ENCODE measurements around the gene FOXP1. TPM values are rescaled to one million over a fixed set of nuclear protein-coding genes. Genes with fewer than 3 reads are reported as not detected.

FOXP1 gene
- total RNA-seq, 2 experiments from 2014 or later = 178 TPM

DNA sequence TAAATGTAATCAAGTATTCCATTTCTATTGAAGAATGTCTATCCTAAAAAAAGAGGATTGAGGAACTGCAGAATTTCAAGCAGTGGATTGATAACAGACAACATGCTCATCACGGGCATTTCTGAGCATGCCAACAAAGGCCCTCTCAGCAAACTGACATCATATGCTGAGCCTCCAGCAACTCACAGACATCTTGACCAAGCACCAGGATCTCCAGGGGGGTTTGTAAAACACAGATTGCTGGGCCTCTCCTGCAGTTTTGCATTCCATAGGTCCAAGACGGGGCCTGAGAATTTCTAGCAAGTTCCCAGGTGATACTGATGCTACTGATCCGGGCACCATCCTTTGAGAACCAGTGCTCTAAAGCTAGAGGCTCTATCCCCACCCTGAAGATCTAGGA, 85.0 kb downstream of the FOXP1 start:
- POLR2A ChIA-PET = no interaction called here
- H3K4me1 Mint-ChIP-seq = peaks cover 47% of the 10 kb centered on the region

DNA sequence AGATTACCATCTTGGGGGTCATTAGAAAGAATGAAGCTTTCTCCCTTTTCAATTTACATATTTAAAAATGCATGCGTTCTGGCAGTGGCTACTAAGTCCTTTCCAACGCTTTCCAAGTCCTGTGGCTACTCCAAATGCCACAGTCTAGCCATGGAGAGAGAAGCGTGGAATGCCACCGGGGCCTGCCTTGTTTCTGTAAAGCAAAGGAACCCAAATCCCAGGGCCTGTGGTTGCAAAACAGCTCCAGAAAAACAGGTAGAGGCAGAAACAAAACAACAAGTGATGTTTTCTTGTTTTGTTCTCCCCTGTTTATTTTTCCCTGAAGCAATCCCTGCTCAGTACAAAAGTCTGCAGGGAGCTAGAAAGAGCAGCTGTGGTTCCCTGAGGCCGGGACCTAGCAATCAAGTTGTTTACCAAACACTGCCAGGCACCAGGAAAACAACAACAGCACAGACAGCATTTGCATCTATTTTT, 85.5 kb downstream of the FOXP1 start:
- H3K9me3 Mint-ChIP-seq = peaks cover 2% of the 10 kb centered on the region
- H3K4me3 Mint-ChIP-seq = no peak overlapping the region
- no peak overlapping the region for H3K27ac Mint-ChIP-seq
- POLR2A ChIA-PET = no interaction called here
- peaks cover 49% of the 10 kb centered on the region for H3K4me1 Mint-ChIP-seq
- H3K27me3 Mint-ChIP-seq = no peaks in the 10 kb centered on the region
- DNase-seq (no peak), ATAC-seq (ENCODE audit: low read depth) (no peak)
- peaks cover 16% of the 10 kb centered on the region for H3K36me3 Mint-ChIP-seq

More for the DNA sequence above, 85.0 kb downstream of the FOXP1 start:
- ATAC-seq (ENCODE audit: low read depth) (no peak), DNase-seq (no peak)
- Mint-ChIP-seq H3K4me3 (no peak overlapping the region), H3K27ac (no peak overlapping the region), H3K36me3 (peaks cover 14% of the 10 kb centered on the region), H3K27me3 (no peaks in the 10 kb centered on the region), H3K9me3 (peaks cover 2% of the 10 kb centered on the region)

DNA sequence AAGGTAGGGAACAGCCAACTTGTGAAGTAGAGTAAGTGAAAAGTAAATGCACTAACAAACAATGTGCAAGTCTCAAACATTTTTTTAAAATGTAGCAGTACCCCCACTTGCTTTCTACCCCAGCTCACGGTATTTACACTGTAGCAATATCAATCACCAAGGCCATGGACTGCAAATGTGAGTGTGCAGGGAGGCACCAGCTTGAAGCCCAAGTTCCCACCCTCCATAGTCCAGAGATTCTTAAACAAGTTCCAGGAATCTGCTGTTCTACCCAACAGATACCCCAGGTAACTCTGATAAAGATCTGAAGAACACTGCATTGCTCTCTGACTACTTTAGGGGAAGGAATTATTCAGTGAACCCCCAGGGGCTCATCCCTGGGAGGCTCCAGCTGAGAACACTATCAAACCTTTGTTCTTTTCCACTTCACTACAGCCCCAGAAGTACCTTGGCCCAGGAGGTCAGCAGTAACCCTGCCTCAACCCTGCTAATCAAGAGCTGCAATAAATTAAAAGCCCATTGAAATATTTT, 86.1 kb downstream of the FOXP1 start:
- no peak for ATAC-seq (ENCODE audit: low read depth)
- Mint-ChIP-seq H3K4me1 (peaks cover 55% of the 10 kb centered on the region), H3K27ac (peak overlapping the region; percentile 95), H3K36me3 (peaks cover 21% of the 10 kb centered on the region), H3K9me3 (peaks cover 3% of the 10 kb centered on the region), H3K4me3 (no peak overlapping the region), H3K27me3 (no peaks in the 10 kb centered on the region)
- POLR2A ChIA-PET = interaction anchor here (0.6 to 0.7 kb wide), 2 partner anchors 39 to 79 kb away, joined by 3 to 6 read pairs; no protein-coding TSS in a partner anchor
- no peak for DNase-seq

DNA sequence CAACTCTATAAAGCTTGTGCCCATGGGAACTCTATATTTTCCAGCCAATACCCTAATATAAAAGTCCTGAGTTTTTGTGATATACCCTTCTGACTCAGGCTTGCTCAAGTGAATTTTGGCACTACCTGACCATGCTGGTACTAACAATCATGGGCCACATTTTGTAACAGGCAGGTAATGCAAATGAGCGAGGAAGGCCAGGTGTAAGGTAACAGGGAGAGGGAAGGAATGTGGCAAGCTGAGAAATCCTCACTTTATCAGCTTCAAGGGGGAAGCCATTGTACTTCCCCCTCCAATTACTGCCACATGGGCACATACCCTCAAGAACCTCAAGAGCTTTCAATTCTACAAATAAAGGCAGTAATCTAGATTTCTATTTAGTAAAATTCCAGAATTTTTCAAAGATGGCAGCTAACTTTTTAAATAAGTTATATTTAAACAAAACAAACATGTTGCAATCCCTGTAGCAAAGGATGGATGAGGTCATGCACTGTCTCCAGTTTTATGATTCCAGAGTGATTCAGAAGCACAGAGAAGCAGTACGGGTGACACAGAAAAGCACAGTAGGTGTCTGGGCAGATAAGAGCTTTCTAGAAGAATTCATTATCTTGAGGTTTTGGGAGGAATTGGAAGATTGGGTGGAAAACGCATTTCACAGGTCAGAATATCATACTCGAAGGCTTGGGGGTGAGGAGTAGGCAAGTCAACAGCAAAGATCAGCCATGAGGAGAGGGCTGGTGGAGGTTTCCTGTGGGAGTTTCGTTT, 87.6 kb downstream of the FOXP1 start:
- Mint-ChIP-seq H3K27ac (peak overlapping the region; percentile 95), H3K27me3 (no peaks in the 10 kb centered on the region), H3K4me1 (peaks cover 59% of the 10 kb centered on the region), H3K36me3 (peaks cover 26% of the 10 kb centered on the region), H3K4me3 (peak overlapping the region; percentile 77), H3K9me3 (peaks cover 5% of the 10 kb centered on the region)
- DNase-seq (no peak), ATAC-seq (ENCODE audit: low read depth) (peak; percentile 44)
- POLR2A ChIA-PET = interaction anchor here (0.6 to 3.2 kb wide), 8 partner anchors 8 to 194 kb away, joined by 3 to 14 read pairs (median 4); partner anchors contain the start of gene FOXP1

DNA sequence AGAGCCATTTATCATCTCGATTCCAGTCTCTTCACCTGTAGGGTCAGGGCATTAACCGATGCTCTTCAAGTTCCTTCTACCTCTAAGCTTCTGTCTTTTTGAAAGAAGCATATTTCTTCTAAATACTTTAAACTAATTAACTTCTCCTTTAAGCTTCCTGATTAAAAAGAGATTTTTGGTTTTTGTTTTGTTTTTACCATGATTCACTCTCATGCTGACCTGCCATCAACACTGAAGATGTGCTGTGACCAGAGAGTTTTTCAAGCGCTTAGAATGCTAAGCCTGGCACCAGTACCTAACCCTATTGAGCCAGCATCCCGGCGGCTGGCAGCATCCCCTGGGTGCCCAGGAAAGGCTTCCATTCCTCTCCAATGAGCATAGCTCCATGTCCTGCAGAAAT, 89.3 kb downstream of the FOXP1 start:
- no peak for ATAC-seq (ENCODE audit: low read depth)
- Mint-ChIP-seq H3K9me3 (peaks cover 5% of the 10 kb centered on the region), H3K4me1 (peaks cover 66% of the 10 kb centered on the region), H3K27me3 (no peaks in the 10 kb centered on the region), H3K27ac (peak overlapping the region; percentile 95), H3K4me3 (peak overlapping the region; percentile 68), H3K36me3 (peaks cover 24% of the 10 kb centered on the region)
- no peak for DNase-seq
- POLR2A ChIA-PET = interaction anchor here (0.7 to 3.2 kb wide), 4 partner anchors 8 to 50 kb away, joined by 3 to 14 read pairs (median 4); no protein-coding TSS in a partner anchor

DNA sequence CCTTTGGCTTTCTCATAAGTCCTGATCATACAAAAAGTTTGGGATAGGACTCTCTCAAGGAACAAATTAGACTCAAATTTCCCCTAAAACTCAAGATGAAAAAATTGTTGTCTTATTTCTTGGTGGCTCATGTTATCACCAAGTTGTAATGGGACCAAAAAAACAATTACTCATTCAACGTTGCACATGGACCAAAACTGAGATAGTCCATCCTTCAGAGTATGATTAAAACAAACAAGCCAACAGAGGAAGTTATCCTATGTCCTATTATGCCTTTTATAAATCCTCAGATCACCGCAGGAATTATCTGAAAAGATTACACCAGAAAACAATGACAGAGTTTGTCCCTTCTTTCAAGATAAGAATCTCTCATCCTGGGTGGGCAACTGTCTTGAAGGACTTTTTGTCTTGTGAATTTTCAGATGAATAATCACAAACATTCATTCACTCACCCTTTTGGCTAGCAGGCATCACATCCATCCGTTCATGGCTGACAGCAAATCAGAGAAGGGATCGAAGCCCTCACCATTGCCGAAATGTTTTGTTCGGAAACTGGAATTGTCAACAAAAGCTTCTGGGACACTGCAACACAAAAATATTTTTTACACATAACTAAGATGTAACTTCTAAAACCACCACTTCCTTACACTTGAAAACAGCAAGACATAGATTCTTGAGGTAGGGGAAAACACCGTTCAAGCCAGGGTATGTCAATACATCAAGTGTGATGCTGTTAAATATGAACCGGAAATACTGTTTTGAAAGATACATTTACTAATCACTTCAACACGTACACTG, 90.4 kb downstream of the FOXP1 start:
- Mint-ChIP-seq H3K27me3 (no peaks in the 10 kb centered on the region), H3K4me3 (peak overlapping the region; percentile 87), H3K9me3 (peaks cover 5% of the 10 kb centered on the region), H3K27ac (peak overlapping the region; percentile 98), H3K36me3 (peaks cover 22% of the 10 kb centered on the region), H3K4me1 (peaks cover 74% of the 10 kb centered on the region)
- DNase-seq = no peak
- POLR2A ChIA-PET = interaction anchor here (1.2 to 1.6 kb wide), 2 partner anchors 11 to 39 kb away, joined by 3 to 4 read pairs; no protein-coding TSS in a partner anchor
- ATAC-seq (ENCODE audit: low read depth) = peak; percentile 51

DNA sequence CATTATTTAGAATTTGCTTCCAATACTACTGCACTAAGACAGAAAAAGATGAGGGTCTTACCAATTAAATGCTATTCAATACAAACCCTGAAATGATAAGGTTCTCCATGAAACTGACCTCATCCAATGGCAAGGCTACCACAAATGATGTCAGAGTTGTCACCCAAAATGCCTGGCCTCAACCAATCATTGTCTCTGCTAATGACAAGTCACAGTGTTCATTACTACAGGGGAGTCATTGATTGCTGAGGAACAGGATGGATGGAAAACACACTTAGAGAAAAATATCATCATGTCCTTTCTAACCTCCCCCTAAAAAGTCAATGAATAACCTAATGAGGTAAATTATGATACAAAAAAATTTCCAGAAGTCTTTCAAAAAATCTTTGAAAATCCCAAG, 91.0 kb downstream of the FOXP1 start:
- POLR2A ChIA-PET = interaction anchor here (1.3 to 5.1 kb wide), 3 partner anchors 38 to 67 kb away, joined by 3 to 54 read pairs (median 7); no protein-coding TSS in a partner anchor
- ATAC-seq (ENCODE audit: low read depth) (no peak), DNase-seq (no peak)

DNA sequence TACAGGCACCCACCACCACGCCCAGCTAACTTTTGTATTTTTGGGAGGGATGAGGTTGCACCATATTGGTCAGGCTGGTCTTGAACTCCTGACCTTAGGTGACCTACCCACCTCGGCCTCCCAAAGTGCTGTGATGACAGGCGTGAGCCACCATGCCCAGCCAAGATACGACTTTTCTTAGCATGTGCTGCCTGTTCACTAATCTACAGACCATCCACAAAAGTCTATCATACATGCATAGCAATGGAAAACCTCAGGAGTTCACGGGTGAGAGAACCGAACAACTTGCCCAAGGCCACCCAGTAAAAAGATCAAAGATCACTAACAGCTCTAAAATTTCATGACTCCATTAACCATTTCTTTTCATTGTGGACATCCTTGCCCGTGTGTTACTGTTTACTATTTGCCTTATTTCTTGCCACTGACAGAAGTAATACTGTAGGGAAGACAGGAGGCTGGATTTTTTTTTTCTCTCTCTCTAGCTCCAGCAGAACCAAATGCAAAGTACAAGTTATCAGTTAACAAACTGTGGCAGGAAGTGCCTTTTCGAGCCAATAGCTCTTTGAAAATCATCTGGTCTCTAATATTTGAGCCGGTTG, 92.3 kb downstream of the FOXP1 start:
- ATAC-seq (ENCODE audit: low read depth) (no peak), DNase-seq (no peak)
- Mint-ChIP-seq H3K27me3 (no peaks in the 10 kb centered on the region), H3K9me3 (peaks cover 5% of the 10 kb centered on the region), H3K36me3 (peaks cover 22% of the 10 kb centered on the region), H3K27ac (peak overlapping the region; percentile 88), H3K4me1 (peaks cover 75% of the 10 kb centered on the region), H3K4me3 (peak overlapping the region; percentile 71)
- POLR2A ChIA-PET = interaction anchor here (0.6 to 5.1 kb wide), 9 partner anchors 36 to 233 kb away, joined by 3 to 54 read pairs (median 3); partner anchors contain the start of gene FOXP1

More for the DNA sequence above, 91.0 kb downstream of the FOXP1 start:
- H3K4me1 Mint-ChIP-seq = peaks cover 75% of the 10 kb centered on the region
- H3K27me3 Mint-ChIP-seq = no peaks in the 10 kb centered on the region
- H3K9me3 Mint-ChIP-seq = peaks cover 5% of the 10 kb centered on the region
- peaks cover 22% of the 10 kb centered on the region for H3K36me3 Mint-ChIP-seq
- H3K4me3 Mint-ChIP-seq = peak overlapping the region; percentile 87
- H3K27ac Mint-ChIP-seq = peak overlapping the region; percentile 98

DNA sequence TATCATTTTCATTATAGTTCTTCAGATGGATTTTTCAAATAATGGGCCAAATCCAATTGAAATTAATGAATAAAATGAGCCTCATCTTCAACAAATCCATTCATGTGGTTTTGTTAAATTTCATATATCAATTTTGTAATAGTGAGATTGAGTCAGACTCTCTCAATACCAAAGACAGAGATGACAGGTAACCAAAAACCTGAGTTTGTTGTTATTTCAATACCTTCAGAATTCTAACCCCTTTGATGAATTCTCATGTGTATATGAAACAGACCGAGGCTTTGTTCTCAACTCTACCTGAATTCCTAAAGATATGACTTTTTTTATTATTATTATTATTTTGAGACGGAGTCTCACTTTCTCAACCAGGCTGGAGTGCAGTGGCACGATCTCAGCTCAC, 92.8 kb downstream of the FOXP1 start:
- DNase-seq = no peak
- Mint-ChIP-seq H3K4me1 (peaks cover 75% of the 10 kb centered on the region), H3K27me3 (no peaks in the 10 kb centered on the region), H3K9me3 (peaks cover 5% of the 10 kb centered on the region), H3K4me3 (no peak overlapping the region), H3K27ac (peak overlapping the region; percentile 96), H3K36me3 (peaks cover 26% of the 10 kb centered on the region)
- ATAC-seq (ENCODE audit: low read depth) = no peak
- POLR2A ChIA-PET = interaction anchor here (1.9 to 5.1 kb wide), 2 partner anchors 36 to 65 kb away, joined by 7 to 54 read pairs; no protein-coding TSS in a partner anchor

DNA sequence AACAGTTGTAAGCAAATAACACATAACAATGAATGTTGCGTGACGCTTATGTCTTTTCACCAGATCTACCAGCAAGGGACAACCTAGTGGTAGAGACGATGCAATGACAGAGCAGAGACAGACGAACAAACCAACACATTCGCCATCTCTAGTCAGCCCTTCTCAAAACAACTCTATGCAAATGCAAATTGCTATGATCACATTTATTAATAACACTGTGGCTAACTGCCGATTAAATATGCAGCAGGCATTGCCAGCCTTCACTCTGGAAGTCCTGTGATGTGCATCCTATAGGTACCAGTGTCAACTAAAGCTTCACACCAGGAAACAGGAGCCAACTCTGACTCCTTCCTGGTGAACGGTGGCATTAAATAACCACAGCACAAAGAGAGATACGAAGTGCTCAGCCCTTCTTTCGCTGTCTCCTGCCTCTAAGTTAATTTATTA, 94.2 kb downstream of the FOXP1 start:
- H3K4me1 Mint-ChIP-seq = peaks cover 75% of the 10 kb centered on the region
- ATAC-seq (ENCODE audit: low read depth) = peak; percentile 57
- POLR2A ChIA-PET = interaction anchor here (0.7 to 5.1 kb wide), 5 partner anchors 22 to 426 kb away, joined by 3 to 54 read pairs (median 5); no protein-coding TSS in a partner anchor

DNA sequence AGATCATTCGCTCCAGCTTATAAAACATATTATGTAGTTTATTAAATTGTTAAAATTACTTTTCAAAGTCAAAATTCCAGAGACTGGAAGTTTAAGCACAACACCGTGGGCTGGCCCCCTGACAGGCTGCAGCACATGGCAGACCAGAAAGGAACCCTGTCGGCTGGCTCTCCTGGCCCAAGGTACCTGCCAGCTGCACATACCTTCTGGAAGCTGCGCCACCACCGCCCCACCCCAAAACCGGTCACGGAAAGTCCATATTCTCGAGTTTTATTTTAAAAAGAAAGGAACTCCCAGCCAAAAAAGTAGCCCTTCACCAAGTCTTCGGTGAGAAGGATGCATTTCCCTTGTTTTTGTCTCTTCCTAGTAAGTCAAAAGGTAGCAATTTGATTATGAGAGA, 94.6 kb downstream of the FOXP1 start:
- no peaks in the 10 kb centered on the region for H3K27me3 Mint-ChIP-seq
- DNase-seq (no peak), ATAC-seq (ENCODE audit: low read depth) (no peak)
- peak overlapping the region; percentile 77 for H3K4me3 Mint-ChIP-seq
- peak overlapping the region; percentile 96 for H3K27ac Mint-ChIP-seq
- POLR2A ChIA-PET = interaction anchor here (0.7 to 5.1 kb wide), 8 partner anchors 8 to 426 kb away, joined by 3 to 54 read pairs (median 4); partner anchors contain the start of gene FOXP1
- peaks cover 5% of the 10 kb centered on the region for H3K9me3 Mint-ChIP-seq
- H3K4me1 Mint-ChIP-seq = peaks cover 75% of the 10 kb centered on the region
- peaks cover 27% of the 10 kb centered on the region for H3K36me3 Mint-ChIP-seq

More for the DNA sequence above, 94.2 kb downstream of the FOXP1 start:
- Mint-ChIP-seq H3K36me3 (peaks cover 27% of the 10 kb centered on the region), H3K27ac (peak overlapping the region; percentile 96), H3K4me3 (peak overlapping the region; percentile 77), H3K27me3 (no peaks in the 10 kb centered on the region), H3K9me3 (peaks cover 5% of the 10 kb centered on the region)
- DNase-seq = no peak

DNA sequence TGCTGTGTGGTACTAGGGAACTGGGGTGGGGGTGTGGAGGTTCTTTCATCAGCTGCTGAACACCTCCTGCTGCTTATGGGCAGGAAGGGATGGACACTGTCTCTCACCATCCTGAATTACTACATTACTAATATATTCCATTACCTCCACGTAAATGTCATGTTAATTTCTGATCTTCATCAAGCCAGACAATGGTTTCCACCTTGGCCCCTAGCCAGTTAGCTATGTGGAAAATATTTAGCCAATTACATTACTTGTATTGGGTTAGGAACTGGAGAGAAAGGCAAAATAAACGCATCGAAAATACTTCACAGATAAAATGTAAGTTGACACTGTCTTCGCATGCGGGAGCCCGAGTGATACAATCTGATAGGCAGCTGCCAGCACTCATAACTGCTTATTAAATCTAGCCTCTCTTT, 95.1 kb downstream of the FOXP1 start:
- Mint-ChIP-seq H3K4me1 (peaks cover 76% of the 10 kb centered on the region), H3K9me3 (peaks cover 5% of the 10 kb centered on the region), H3K36me3 (peaks cover 26% of the 10 kb centered on the region), H3K27ac (peak overlapping the region; percentile 96), H3K27me3 (no peaks in the 10 kb centered on the region), H3K4me3 (peak overlapping the region; percentile 77)
- ATAC-seq (ENCODE audit: low read depth) (no peak), DNase-seq (no peak)
- POLR2A ChIA-PET = interaction anchor here (0.9 to 5.1 kb wide), 7 partner anchors 8 to 183 kb away, joined by 3 to 54 read pairs (median 4); partner anchors contain the start of gene FOXP1
